ENCODE data around the gene RSPH6A.

Gene RSPH6A

DNA sequence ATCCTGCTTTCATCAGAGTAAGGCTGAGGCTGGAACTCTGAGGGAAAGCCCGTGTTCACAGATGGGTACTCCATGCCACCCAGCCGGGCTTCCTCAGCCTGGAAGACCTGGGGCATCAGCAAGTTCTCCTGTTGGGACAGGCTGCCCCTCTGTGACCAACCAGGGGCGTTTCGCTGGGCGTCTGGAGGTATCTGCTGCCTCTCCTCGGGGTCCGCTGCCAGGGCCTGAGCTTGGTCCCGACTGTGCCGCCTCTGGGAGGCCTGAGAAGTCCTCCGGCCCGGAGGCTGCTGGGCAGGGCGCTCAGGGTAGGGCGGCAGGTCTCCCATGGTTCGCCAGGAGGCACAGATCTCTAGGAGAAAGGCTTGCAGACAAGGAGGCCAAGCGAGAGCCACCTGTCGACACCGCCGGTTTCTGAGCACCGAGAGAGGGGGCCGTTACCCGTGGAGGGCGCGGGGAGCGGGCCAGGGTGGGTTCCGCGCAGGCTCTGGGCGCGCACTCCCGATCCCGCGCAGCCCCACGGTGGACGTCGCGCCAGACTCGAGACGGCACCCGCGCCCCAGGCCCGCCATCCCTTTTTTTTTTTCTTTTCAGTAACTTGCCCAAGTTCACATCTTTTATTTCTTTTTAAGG lies at the start of gene RSPH6A:
TSS of gene RSPH6A (minus strand) at position 458 of the 630 bp plus-strand sequence. CDS start at position 326, 132 bp downstream.
- no peak for DNase-seq

DNA sequence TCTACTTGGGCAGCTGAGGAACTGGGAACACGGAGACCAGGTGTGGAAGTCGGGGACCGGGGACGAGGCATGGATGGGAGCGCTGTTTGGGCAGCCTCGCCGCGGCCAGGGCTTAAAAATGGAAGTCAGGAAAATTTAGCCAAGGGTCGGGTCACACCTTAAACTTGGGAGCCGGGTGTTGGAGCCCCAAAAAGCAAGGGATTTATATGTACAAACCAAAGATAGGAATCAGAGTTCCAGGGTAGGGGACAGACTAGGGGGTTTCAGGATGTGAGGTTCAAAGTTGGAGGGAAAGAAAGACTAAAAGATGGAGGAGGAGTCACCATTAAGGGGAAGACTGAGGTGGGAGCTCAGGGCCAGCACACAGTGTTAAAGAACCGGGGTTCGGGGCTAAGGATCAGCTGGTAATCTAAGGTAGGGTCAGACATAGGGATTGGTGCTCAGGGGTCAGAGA lies 49.5 kb upstream of the RSPH6A start:
- no peak for DNase-seq

DNA sequence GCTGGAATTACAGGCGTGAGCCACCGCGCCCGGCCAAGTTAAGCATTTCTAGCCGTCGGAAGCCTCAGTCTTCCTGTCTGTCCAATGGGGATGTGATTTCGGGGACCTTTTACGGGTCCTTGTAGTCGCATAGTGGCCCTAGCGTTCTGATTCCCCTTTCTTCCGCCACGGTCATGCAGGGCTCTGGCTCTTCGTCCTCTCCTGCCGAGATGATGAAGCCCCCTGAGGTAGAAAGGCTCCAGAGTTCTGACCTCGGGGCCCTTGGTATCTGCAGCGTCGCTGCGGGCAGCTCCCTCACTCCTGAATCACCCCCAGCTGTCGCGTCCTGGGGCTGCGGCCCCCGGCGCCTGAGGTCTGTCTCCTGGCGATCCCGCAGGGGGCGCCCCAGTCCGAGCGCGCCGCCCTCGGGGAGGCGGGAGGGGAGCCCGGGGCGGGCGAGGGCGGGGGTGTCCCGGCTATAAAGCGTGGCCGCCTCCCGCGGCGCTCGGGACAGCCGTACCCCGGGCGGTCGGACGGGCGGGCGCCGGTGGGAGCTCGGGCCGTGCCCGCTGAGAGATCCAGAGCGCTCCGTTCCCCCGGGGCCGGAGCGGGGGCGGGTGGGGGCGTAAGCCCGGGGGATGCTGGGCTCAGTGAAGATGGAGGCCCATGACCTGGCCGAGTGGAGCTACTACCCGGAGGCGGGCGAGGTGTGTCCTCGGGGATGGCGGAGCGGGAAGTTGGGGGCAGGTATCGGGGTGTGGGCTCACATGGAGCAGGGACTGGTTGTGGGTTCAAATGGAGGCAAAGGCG lies 48.9 kb upstream of the RSPH6A start, which contains the start of gene FOXA3:
TSS of gene FOXA3 (plus strand) at position 487 of the 789 bp plus-strand sequence. CDS start at position 618, 131 bp downstream.
- no peak for DNase-seq

DNA sequence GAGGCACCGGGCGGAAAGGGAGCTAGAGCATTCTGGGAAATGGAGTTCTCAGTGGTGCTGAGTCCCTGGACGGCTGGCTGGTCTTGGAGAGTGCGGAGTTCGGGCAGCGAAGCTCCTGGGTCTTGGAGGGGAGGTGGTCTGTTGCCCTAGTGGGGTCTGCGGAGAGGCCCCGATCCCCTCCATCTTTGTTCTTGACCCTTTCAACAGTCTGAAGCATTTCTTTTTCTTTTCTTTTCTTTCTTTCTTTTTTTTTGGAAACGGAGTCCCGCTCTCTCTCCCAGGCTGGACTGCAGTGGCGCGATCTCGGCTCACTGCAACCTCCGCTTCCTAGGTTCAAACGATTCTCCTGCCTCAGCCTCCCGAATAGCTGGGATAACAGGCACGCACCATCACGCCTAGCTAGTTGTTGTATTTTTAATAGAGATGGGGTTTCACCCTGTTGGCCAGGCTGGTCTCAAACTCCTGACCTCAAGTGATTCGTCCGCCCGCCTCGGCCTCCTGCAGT lies 48.3 kb upstream of the RSPH6A start:
- no peak for DNase-seq

DNA sequence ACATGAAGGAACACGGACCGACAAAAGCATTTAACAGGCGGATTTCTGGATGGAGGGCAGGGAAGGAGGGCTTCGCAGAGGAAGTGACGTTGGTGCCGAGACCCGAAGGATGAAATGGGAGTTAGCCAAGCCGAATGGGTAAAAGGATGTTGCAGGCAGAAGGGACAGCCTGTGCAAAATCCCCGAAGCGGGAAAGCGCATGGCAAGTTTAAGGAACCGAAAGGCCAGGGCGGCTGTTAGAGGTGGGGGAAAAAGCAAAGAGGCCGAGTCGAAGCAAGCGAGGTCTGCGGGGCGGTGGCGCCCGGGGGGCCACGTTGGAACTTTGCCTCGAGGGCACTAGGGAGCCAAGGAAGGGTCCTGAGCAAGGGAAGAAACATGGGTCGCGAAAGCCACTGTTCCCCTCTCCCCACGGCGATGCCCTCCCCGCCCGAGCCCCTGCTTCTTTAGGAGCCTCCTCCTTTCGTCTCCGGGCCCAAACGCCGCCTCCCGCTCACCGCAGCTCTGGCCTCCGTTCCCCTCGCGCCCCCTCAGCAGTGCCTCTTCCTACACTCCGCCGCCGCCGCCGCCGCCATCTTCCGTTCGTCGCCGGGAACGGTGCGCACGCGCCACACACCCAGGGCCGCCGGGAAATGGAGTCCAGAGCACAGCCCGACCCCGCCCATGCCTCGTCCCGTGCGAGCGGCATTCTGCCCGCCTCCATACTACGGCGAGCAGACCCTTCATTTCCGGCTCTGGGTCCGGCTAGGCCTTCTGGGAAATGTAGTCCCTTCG lies 47.6 kb upstream of the RSPH6A start, which contains the start of gene SYMPK:
TSS of gene SYMPK (minus strand) at position 584 of the 771 bp plus-strand sequence. CDS start 8,652 bp downstream, outside the sequence.
- peak; percentile 92 for DNase-seq

DNA sequence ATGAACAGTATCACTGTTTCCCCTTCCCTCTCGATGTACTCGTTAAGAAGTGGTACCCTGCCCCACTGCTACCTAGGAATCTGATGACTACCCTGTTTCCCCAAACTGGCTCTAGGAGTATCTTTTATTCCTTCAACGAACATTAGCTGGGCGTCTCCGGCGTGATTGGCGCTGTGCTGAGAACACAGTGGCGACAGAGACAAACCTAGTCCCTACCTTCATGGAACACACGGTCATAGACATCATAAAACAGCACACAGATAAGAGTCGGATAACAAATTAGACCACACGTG lies 47.1 kb upstream of the RSPH6A start:
- DNase-seq = no peak

DNA sequence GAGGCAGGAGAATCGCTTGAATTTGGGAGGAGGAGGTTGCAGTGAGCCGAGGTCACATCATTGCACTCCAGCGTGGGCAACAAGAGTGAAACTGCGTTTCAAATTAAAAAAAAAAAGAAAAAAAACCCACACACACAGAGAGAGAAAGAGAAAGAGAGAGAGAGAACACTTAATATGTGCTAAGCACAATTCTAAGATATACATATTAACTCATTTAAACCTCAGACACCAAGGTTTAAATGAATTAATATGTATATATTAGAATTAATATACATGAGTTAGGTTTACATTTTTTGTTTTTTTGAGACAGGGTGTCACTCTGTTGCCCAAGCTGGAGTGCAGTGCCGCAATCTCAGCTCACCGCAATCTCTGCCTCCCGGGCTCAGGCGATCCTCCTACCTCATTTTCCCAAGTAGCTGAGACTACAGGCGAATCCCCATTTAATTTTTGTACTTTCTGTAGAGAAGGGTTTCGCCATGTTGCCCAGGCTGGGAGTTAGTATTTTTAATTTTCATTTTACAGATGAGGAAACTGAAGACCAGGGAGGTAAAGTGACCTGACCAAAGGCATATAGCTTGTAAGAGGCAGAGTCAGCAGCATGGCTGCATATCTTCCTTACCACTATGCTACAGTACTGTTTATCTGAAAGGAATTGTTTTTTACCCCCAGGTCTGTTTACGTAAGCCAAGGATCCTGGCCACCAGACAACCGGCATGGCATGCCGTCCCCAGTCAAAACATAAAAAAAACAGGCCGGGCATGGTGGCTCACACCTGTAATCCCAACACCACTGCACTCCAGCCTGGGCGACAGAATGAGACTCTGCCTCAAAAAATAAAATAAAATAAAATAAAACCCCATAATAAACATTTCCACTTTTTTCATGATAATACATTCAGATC lies 45.5 kb upstream of the RSPH6A start:
- no peak for DNase-seq

DNA sequence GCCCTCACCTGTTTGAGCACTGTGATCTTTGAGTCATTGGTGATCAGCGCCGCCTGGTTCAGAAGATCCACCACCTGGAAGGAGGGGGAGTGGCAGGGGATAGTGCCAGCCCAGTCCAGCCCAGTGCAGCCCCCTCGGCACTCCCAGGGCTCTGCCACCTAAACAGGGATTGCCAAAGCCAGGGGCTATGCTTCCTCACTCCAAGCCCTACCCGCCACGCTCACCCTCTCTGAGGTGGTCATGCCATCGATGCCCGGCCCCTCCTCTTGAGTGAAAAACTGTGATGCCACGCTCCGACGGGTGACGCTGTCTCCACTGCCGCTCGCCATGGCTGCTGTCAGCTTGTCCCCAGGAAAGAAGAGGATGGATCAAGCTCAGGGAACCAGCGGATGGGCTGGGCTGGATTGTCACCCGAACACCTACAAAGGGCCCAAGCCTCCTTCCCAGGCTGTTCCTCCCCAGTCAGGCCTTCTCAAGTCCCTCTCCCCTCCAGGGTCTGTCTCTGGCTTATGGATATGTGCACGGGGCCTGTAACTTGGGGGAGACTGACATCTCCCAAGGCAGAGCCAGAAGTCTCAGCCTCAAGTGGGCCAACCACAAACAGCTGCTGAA lies 39.2 kb upstream of the RSPH6A start:
- DNase-seq = no peak

DNA sequence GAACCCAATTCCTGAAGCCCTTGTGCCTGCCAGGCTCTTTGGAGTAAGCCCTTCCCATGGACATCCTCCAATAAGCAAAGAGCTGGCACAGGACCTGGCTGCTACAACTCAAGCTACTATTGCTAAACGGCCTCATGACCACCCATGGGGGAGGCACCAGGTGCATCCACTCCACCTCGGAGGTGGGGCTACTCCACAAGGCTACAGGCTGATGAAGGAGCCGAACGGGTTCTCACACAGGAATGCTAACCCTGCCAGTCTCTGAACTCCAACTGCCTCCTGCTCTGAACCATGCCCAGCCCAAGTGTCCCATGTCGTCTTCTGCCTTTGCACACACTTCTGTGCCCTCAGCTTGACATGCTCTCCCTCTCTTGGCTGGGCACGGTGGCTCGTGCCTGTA lies 37.9 kb upstream of the RSPH6A start:
- DNase-seq = no peak

DNA sequence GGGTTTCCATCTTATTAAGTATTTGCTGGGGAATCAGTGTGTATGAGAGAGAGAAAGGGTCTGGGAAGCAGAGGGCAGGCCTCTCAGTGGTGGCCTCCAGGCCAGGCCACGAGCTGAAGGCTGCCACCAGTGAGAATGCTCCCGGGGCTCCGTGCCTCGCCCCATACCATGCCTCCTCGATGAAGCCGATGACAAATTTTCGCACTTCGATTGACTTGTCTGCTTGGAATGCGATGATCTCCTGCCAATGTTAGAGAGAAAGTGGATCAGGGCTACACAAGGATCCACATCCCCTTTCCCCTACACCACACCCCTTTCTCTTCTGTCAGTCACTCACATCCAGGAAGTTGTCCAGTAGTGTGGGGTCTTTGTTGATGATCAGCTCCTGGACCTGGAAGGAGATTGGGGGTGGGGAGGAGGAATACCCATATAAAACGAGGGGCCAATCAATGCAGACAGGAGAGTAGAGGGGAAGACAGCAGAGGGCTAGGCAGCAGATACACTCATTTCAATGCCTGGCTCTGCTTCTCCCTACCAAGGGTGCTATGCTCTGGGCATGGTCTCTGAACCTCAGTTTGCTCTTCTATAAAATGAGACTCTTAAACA lies 37.1 kb upstream of the RSPH6A start:
- no peak for DNase-seq

DNA sequence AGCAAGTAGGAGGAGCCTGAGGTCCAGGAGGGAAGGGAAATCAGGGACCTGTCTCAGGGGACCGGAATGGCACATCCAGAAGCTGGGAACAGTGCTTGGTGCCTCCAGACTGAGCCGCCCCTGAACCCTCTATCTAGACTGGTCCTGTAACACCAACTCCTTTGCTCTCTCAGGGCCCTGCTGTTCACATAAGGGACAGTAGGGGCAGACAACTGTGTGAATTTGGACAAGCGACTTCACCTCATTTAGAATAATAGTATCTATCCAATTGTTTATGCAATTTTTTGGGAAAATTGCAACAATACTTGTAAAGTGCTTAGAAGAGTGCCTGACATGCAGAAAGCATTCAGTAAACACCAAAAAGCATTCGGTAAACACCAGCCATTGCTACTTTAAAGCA lies 33.8 kb upstream of the RSPH6A start:
- DNase-seq = no peak

DNA sequence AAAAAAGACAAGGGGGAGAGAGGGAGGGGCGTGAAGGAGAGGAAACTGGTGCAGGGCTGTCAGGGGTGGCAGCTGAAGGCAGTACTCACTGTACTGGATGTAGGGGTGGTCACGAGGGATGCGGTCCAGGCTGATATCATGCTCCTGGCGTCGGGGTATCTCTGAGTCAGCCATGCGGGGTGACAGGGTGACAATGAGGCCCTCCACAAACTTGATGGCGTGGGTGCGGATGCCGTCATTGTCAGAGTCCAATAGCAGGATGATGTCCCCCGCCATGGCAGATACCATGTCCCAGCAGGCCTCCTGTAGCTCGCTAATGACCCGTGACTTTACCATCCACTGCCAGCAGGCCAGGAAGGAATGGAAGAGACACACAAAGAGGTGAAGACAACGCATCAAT lies 32.6 kb upstream of the RSPH6A start:
- DNase-seq = no peak

DNA sequence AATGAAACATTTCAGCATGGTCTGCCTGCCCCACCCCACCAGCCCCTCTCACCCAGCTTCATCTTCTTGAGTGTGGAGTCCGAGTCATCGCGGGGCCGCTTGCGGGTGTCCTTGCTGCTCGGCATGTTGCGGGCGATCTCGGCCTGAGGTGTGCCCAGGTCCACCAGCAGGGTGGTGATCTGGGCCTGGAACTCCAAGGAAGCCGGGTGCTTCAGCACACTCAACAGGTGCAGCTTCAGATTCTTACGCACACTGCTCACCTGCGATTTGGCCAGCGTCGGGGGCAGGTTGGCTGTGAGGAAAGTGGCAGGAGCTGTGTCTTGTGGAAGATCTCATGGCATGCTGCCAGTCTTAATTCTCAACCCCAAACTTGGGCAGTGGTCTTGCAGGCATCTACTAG lies 27.1 kb upstream of the RSPH6A start:
- DNase-seq = no peak

DNA sequence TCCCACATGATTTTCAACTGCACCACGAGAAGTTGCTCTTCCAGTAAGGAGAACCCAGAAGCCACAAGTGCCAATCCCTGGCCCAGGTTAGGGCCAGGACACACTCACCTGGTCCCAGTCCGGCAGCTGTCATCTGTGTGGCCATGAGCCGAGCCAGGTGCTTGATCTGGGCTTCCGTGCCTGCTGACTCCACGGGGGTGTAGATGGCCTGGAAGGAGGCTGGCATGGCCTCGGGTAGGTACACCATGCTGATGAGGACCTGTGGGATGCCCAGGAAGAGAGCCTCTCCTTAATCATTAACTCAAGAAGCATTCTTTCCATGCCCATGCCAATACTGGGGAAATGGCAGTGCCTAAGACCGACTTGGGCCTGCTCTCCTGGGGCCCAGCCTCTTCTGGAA lies 19.9 kb upstream of the RSPH6A start:
- DNase-seq = no peak

DNA sequence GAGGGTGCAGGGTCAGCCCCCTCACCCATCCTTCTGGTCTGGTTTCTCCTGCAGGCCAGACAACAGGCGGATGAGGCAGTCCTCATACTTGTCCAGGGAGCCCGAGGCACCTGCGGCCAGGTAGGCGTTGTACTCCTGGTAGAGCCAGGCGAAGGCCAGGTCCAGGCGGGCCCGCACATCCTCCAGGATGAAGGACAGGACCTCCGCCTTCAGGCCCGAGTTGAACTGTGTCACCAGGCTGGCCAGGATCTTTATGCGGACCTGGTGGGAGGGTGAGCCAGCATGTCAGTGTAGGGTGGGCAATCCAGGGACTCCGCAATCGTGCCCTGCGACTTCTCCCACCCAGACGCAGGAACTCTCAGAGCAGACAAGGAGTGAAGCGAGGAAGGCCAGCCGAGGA lies 13.8 kb upstream of the RSPH6A start:
- no peak for DNase-seq

DNA sequence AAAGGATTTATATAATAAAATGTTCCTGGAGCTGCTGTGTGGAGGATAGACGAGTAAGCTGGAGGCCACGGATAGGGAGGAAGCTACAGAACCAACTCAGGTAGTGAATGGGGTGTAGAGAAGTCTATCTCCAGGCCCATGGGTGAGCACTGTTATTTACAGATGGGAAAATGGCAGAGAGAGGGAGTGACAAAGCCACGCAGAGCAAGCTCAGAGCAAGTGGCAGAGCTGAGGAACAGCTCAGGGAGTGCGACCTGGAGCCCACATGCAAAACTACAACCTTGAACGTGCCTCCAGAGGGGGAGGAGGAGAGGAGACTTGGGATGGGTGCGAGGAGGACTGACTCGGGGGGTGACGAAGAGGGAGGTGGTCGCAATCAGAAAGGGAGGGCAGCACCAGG lies 13.4 kb upstream of the RSPH6A start:
- no peak for DNase-seq

DNA sequence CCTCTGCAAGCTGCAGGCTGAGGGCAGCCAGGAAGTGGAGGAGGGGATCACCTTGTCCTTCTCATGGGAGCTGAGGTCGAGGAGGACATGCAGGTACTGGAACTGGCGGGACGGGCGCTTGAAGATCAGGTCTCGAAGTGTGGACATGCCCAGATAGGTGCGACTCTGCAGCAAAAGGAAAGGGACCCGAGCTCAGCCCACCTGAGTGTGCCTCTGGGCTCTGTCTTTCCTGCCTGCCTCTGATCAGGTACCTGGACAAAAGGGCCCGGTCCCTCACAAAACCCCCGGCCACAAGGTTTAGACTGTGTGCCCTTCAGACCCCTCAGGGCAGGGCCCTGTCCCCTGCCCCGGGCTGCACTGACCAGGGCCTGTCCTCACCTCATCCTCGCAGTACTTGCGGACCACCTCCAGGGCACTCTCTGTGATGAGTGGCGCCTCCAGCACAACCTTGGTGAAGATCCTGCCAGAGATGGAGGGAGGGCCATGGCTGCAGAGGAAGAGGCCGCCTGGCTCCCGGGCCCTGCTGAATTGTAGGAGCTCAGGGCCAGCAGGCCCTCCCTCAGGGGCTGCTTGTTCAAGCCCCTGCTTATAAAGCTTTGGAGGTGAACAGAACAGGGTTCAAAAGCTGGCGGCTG lies 12.5 kb upstream of the RSPH6A start:
- DNase-seq = no peak

DNA sequence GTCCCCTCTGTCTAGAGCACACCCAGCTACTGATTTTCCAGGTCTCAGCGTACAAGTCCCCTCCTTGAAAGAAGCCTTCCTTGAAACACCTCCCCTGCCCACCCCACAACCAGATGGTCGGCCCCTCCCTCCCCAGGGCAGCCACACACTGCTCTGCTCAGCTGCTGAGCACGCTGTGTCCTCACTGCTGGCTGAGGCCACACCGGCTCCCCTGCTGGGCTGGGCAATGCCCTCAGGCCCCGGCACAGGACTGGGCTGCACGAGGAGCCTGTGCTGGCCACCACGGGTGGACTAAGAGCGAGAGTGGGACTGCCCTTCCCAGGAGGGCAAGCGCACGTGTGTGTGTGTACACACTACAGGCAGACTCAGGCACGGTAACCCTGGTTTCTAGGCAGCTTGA lies 11.8 kb upstream of the RSPH6A start:
- no peak for DNase-seq

DNA sequence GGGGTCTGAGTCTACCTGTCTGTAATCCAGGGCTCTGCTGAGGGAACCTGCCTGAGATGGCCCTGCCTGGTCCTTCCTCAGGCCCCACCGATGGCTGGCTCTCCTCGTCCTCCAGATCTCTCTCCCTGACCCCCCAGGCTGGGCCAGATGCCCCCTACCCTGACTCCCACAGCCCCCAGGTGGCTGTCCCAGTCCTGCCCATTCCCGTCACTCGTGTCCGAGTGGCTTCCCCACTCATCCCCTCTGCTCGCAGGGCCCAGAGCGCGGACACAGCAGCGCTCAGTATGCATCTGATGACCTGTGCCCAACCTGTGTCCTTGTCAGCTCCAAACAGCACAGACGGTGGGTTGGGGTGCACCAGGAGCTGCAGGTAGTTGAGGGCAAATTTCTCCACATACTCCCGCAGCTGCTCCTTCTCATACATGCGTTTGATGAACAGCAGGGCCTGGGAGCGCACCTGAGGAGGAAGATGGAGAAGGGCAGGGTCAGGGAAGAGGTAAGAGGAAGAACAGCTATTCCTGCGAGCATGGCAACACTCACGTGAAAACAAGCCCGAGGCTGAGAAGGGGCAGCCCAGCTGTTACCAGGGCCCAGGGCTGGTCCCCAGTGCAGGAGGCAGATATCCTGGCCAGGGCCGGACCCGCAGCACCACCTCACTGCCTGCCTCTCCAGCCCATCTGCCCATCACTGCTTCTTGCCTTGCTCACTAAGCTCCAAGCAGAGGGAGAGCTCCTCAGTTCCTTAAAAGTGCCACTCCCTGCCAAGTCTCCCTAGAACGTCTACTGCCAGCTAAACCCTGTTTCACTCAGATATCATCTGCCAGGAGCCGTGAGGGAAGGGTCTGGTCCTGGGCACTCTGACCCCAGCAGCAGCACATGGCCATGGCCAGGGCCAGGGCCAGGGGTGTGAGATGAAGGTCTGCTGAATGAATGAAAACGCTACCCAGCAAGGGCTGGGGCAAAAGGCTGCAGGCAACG lies 11.1 kb upstream of the RSPH6A start:
- no peak for DNase-seq

DNA sequence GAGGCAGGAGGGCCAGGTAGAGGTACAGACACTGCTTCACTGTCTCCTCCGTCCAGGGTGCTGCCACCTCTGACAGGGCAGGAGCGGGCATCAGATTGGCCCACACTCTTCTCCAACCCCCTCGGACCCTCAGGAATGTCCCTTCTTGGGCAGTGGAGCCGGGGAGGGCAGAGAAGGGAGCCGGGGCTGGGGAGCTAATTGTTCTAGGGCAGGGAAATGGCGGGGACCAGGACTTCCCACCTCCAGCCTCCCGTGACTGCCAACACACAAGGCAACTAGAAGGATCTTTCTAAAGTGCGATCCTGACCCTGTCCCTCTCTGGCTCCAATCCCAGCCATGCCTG lies 10.1 kb upstream of the RSPH6A start:
- DNase-seq = no peak
